Cardiac ventricle fibroblast (primary cell): ENCODE results near the gene OR2A1. TPM values are rescaled to one million over a fixed set of nuclear protein-coding genes. Genes with fewer than 3 reads are reported as not detected.

Source experiments
- total RNA-seq: library from RNA; depleted of rRNA; stranded (reverse); fragments of >200 nt; gene quantifications from 2 replicates; pipeline ENCODE4 v1.2.3, GENCODE V29; 2015

OR2A1 gene
- total RNA-seq = 0.05 TPM in 1 of 2 replicates, not detected in the other

GRCh38 chr7:144311872-144312469 is at the start of gene OR2A1:
Gene OR2A1, plus strand, starts transcription at chr7:144312419. Its CDS starts 5,706 bp downstream, at chr7:144318125.

DNA sequence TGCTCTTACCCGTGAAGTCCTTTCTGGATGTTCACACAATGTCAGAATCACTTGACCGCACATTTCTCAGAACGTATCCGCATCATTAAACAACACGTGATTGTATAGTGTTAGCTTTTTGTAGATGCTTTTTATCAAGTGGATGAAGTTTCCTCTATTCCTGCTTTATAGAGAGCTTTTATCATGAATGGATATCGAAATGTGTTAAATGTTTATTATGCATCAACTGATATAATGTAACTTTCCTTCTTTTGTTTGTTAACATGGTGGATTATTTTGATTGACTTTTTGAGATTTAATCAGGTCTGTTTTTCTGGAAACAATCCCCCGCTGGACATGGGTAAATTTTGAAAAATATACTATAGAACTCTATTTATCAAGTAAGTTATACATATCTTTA is 47.5 kb upstream of the OR2A1 start, which contains the start of gene OR2A7:
Gene OR2A7, minus strand, starts transcription at position 101 of the 400 bp plus-strand sequence. CDS start 5,164 bp downstream, outside the sequence.

GRCh38 chr7:144269188-144269587 is 43.0 kb upstream of the OR2A1 start, which contains the start of gene CTAGE8:
Gene CTAGE8, minus strand, starts transcription at chr7:144269288. Its CDS starts 38 bp downstream, at chr7:144269250.

DNA sequence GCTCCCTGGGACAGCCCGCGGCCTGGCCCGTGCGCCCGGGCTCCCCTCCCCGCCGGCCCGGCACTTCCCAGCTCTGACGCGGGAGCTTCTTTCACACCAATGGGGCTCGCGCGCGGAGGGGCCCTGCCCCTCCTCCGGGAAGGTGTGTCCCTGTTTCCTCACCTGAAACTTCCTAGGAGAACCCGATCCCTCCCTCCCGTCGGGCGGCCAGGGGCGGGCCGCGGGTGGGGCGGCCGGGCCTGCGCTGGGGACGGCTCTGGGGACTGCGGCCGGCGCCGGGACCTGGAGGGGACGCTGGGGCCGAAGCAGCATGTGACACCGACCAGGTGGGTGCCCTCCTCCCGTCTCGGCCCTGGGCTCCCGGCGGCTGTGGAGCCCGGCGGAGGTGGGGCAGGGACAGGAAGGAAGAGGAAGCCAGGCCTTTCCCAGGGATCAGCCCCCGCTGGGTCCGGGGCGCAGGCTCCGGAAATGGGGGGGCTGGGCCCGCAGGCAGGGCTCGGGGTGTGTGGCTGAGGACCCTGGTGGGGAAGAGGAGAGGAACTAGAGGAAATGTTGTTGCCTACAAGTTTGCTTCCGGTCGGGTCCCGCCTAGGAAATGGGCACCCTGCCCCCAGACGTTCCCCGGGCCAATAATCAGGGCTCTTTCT is 43.1 kb downstream of the OR2A1 start, which contains the start of gene ARHGEF5:
Gene ARHGEF5, plus strand, starts transcription at position 227 of the 647 bp plus-strand sequence. CDS start 7,268 bp downstream, outside the sequence.

Other genes starting within 250 kb of the OR2A1 start
- gene OR2A25, start 242.6 kb upstream of the OR2A1 start, total RNA-seq = not detected in 2 replicates
- not detected in 2 replicates for gene OR2A12, start 226.1 kb upstream of the OR2A1 start, total RNA-seq
- not detected in 2 replicates for gene OR2A2, start 202.8 kb upstream of the OR2A1 start, total RNA-seq
- not detected in 2 replicates for gene OR2A14, start 189.2 kb upstream of the OR2A1 start, total RNA-seq
- 0.44 TPM in 1 of 2 replicates, not detected in the other for gene CTAGE4, start 129.0 kb upstream of the OR2A1 start, total RNA-seq
- gene ARHGEF35, start 116.6 kb upstream of the OR2A1 start, total RNA-seq = 1.7 and 2.9 TPM in 2 replicates
- 0.12 TPM in 1 of 2 replicates, not detected in the other for gene OR2A42, start 72.8 kb upstream of the OR2A1 start, total RNA-seq
- 0.20 and 1.3 TPM in 2 replicates for gene OR2A7, start 47.6 kb upstream of the OR2A1 start, total RNA-seq
- gene CTAGE8, start 43.1 kb upstream of the OR2A1 start, total RNA-seq = 0.10 TPM in 1 of 2 replicates, not detected in the other
- gene ARHGEF5, start 43.0 kb downstream of the OR2A1 start, total RNA-seq = 2.2 and 2.8 TPM in 2 replicates
- gene NOBOX, start 91.3 kb downstream of the OR2A1 start, total RNA-seq = not detected in 2 replicates